PC-9 (cell line): ENCODE measurements around the gene CBY1.

ENCODE experiments used
- CTCF ChIP-seq: fragments of 200-600 bp; sonication (generic); conservative IDR thresholded peaks from 2 replicates; pipeline ENCODE4 v1.6.1; 2017; ENCODE audit warnings: mixed run types, antibody characterized with exemption, mild to moderate bottlenecking, moderate library complexity
- EZH2 ChIP-seq: fragments of 200-600 bp; sonication (generic); IDR thresholded peaks from 2 replicates; pipeline ENCODE4 v1.8.0; 2017; ENCODE audit warnings: antibody characterized with exemption, low read depth

- TF ChIP-seq CTCF: no peak
- no peak for TF ChIP-seq EZH2
These were observed 59.8 kb downstream of the CBY1 start for GRCh38 chr22:38716271-38716670.
